Activated CD4-positive, CD25-positive, alpha-beta regulatory T cell treated with anti-CD3 and anti-CD28 coated beads, Interleukin-2, amount 50 U/mL, for 16 hours (primary cell): ENCODE measurements around the gene NAALAD2.
"Not testable (repeated sequence)": the region's sequence is repeated elsewhere in the genome, so short reads cannot be mapped to it uniquely, and the experiment has no call there.

Experiments
- DNase-seq: peaks from one replicate; pipeline ENCODE4 v3.0.0-alpha.2; 2020; ENCODE audit warnings: low read depth, low spot score

The NAALAD2 gene

GRCh38 chr11:90134478-90135003, at the start of gene NAALAD2:
NAALAD2 (plus strand) TSS chr11:90134663; CDS start chr11:90134759, 96 bp downstream.
- no peak for DNase-seq

GRCh38 chr11:90085650-90086049, 48.8 kb upstream of the NAALAD2 start, which contains the start of gene UBTFL1:
UBTFL1 (plus strand) TSS chr11:90085950; CDS start chr11:90085950, 0 bp downstream.
- not testable (repeated sequence) for DNase-seq

GRCh38 chr11:90088731-90089130, 45.7 kb upstream of the NAALAD2 start:
- DNase-seq, result not testable (repeated sequence)

GRCh38 chr11:90095230-90095924, 39.1 kb upstream of the NAALAD2 start:
- DNase-seq, result not testable (repeated sequence)

- DNase-seq, result not testable (repeated sequence)
Measured at GRCh38 chr11:90098261-90098660, 36.2 kb upstream of the NAALAD2 start.

GRCh38 chr11:90100431-90100830, 34.0 kb upstream of the NAALAD2 start:
- DNase-seq, result no peak

- no peak for DNase-seq
Measured at GRCh38 chr11:90113541-90113940, 20.9 kb upstream of the NAALAD2 start.

GRCh38 chr11:90120191-90120590, 14.3 kb upstream of the NAALAD2 start:
- no peak for DNase-seq

GRCh38 chr11:90124371-90124770, 10.1 kb upstream of the NAALAD2 start:
- DNase-seq, result no peak

GRCh38 chr11:90124946-90125345, 9.5 kb upstream of the NAALAD2 start:
- DNase-seq, result no peak

GRCh38 chr11:90133560-90134477, 644 bp upstream of the NAALAD2 start:
- DNase-seq, result no peak

- no peak for DNase-seq
Measured at GRCh38 chr11:90135016-90135415, 553 bp downstream of the NAALAD2 start.

GRCh38 chr11:90148900-90149299, 14.4 kb downstream of the NAALAD2 start:
- no peak for DNase-seq

- DNase-seq, result not testable (repeated sequence)
Measured at GRCh38 chr11:90166982-90167573, 32.6 kb downstream of the NAALAD2 start.

- DNase-seq, result not testable (repeated sequence)
Measured at GRCh38 chr11:90167704-90168103, 33.2 kb downstream of the NAALAD2 start.

GRCh38 chr11:90168571-90168970, 34.1 kb downstream of the NAALAD2 start:
- DNase-seq, result no peak

GRCh38 chr11:90171359-90171758, 36.9 kb downstream of the NAALAD2 start:
- DNase-seq, result no peak

- no peak for DNase-seq
Measured at GRCh38 chr11:90176069-90176468, 41.6 kb downstream of the NAALAD2 start.

- no peak for DNase-seq
Measured at GRCh38 chr11:90178751-90179150, 44.3 kb downstream of the NAALAD2 start.

GRCh38 chr11:90179923-90180322, 45.5 kb downstream of the NAALAD2 start:
- no peak for DNase-seq

- no peak for DNase-seq
Measured at GRCh38 chr11:90187839-90188238, 53.4 kb downstream of the NAALAD2 start.

GRCh38 chr11:90189011-90189410, 54.5 kb downstream of the NAALAD2 start:
- DNase-seq, result no peak
